ENCODE measurements around the gene TMEM255A.
"Not testable (repeated sequence)": the region's sequence is repeated elsewhere in the genome, so short reads cannot be mapped to it uniquely, and the experiment has no call there.

The TMEM255A gene

DNA sequence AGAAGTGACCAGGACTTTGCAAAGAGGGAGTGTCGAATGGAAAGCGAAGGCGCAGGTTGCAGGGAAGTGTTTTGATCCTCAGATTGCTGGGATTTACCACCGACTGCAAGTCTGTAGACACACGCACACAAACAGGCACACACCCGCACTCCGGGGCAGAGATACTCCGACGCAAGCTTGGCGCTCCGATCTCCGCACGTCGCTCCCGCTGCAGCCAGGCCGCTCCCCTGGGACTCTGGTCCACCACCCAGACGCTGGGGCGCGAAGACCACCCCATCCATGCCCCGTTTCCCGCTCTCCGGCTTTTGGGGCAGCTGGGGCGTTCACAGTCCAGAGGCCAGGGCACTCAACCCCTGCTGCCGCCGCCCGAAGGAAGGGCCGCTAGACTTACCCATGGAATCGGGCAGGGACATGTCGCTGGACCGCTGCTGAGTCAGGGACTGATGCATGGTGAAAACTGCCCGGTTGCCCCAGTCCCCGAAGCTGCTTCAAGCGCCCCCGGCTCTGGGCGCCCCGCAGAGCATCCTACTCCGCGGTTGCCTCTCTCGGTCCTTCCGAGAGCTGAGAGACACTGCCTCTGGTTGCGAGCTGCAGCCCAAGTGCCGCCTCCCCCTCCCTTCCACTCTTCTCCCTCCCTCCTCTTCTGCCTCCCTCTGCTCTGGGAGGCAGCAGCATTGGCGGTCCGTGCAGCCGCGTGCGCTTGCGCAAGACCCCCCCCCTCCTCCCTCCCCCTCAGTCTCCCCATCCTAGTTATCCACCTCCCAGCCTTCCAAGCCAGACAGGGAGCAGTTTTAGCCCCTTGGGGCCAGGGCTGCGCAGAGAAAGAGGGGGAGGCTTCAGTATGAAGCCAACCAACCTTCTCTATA, at the start of gene TMEM255A:
TSS of gene TMEM255A (minus strand) at position 601 of the 866 bp plus-strand sequence. CDS start at position 449, 152 bp downstream.
- peak within 1 kb of the TSS; percentile 43 for H3K4me3 ChIP-seq (ENCODE audit: low read depth, low read length)

- H3K4me3 ChIP-seq (ENCODE audit: low read depth, low read length), result no peak overlapping the region
These were observed 47.6 kb upstream of the TMEM255A start for GRCh38 chrX:120358737-120359456.

GRCh38 chrX:120357186-120357585, 45.9 kb upstream of the TMEM255A start:
- no peak overlapping the region for H3K4me3 ChIP-seq (ENCODE audit: low read depth, low read length)

- no peak overlapping the region for H3K4me3 ChIP-seq (ENCODE audit: low read depth, low read length)
These were observed 44.8 kb upstream of the TMEM255A start for GRCh38 chrX:120356084-120356483.

GRCh38 chrX:120350450-120351138, 39.3 kb upstream of the TMEM255A start:
- no peak overlapping the region for H3K4me3 ChIP-seq (ENCODE audit: low read depth, low read length)

- H3K4me3 ChIP-seq (ENCODE audit: low read depth, low read length), result not testable (repeated sequence)
These were observed 33.3 kb upstream of the TMEM255A start for GRCh38 chrX:120344566-120344965.

GRCh38 chrX:120336899-120337298, 25.6 kb upstream of the TMEM255A start:
- H3K4me3 ChIP-seq (ENCODE audit: low read depth, low read length), result no peak overlapping the region

DNA sequence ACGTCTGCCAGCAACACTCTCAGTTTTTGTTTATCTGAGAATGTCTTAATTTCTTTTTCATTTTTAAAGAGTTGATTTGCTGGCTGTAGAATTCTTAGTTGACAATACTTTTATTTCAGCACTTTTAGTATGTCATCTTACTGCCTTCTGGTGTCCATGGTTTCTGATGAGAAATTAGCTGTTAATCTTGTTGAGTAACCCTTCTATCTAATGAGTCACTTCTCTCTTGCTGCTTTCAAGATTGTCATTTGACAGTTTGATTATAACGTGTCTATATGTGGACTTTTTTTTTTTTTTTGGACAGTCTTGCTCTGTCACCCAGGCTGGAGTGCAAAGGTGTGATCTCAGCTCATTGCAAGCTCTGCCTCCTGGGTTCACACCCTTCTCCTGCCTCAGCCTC, 24.0 kb upstream of the TMEM255A start:
- H3K4me3 ChIP-seq (ENCODE audit: low read depth, low read length), result no peak overlapping the region

- H3K4me3 ChIP-seq (ENCODE audit: low read depth, low read length), result no peak overlapping the region
These were observed 23.3 kb upstream of the TMEM255A start for GRCh38 chrX:120334603-120335002.

- no peak overlapping the region for H3K4me3 ChIP-seq (ENCODE audit: low read depth, low read length)
These were observed 22.9 kb upstream of the TMEM255A start for GRCh38 chrX:120334151-120334550.

GRCh38 chrX:120332394-120332793, 21.1 kb upstream of the TMEM255A start:
- H3K4me3 ChIP-seq (ENCODE audit: low read depth, low read length), result no peak overlapping the region

GRCh38 chrX:120331116-120331515, 19.9 kb upstream of the TMEM255A start:
- no peak overlapping the region for H3K4me3 ChIP-seq (ENCODE audit: low read depth, low read length)

DNA sequence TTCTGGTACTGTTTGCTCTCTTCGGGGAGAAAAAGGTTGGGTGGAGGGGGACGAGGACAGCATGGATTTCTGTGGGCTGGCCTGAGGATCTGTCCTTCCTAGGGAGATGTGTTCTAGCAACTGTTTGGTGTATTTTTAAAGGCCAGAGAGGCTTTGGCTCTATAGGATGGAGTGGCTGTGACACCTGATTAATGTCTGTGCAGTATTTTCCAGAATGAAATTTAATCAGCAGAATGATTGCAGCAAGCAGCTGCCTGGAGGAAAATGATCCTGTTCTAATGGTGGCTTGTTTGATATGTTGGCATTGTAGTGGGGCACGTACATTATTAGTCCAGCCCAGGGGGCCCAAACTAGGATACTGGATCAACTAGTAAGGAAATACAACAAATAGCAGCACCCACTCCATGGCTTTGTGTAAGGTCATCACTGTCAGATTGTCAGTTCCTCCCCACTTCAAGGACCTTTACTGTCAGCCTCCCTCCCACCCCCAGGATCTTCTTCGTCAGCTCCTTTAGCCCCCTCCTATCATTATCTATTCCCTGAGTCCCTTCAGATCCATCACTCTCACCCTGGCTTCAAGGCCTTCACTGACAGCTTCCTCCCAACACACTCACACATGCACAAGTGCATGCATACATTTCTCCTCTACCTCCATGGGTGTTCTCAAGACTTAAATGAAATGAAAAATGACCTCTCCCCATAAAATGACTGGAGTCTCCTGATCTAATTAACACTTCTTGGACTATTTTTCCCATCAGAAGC, 10.4 kb upstream of the TMEM255A start:
- H3K4me3 ChIP-seq (ENCODE audit: low read depth, low read length), result no peak overlapping the region

DNA sequence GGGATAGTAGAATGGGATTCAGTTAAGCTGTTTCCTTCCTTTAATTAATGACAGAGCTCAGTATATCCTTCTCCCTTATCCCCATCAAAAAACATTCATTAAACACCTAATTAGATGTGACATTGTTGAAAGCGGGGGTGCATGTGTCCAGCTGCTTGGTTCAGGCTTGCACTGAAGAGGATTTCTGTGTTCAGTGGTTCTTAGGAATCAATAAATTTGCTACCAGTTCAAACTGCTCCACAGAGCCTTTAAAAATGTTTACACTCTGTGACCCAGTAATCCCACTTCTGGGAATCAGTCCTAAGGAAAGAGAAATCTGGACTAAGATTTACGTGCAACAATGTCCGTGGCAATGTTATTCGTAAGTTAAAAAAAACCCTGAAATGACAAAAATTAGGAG, 7.2 kb upstream of the TMEM255A start:
- H3K4me3 ChIP-seq (ENCODE audit: low read depth, low read length), result no peak overlapping the region

GRCh38 chrX:120316587-120317283, 5.5 kb upstream of the TMEM255A start:
- H3K4me3 ChIP-seq (ENCODE audit: low read depth, low read length), result no peak overlapping the region

GRCh38 chrX:120315776-120316175, 4.5 kb upstream of the TMEM255A start:
- no peak overlapping the region for H3K4me3 ChIP-seq (ENCODE audit: low read depth, low read length)

GRCh38 chrX:120311727-120312063, 434 bp upstream of the TMEM255A start:
- no peak overlapping the region for H3K4me3 ChIP-seq (ENCODE audit: low read depth, low read length)

- peak overlapping the region; percentile 33 for H3K4me3 ChIP-seq (ENCODE audit: low read depth, low read length)
These were observed 1.2 kb downstream of the TMEM255A start for GRCh38 chrX:120309873-120310705.

All from iPS-11a (cell line).